GM21737 (cell line): ENCODE measurements around the gene NCOA1.
"Not testable (repeated sequence)": the region's sequence is repeated elsewhere in the genome, so short reads cannot be mapped to it uniquely, and the experiment has no call there.

ENCODE experiments used
- ATAC-seq: cut with Tn5 transposase; IDR thresholded peaks from one replicate; pipeline ENCODE4 v1.9.1; 2021; ENCODE audit warnings: mild to moderate bottlenecking, moderate library complexity; ENCODE audit not compliant: unreplicated experiment

Gene NCOA1

DNA sequence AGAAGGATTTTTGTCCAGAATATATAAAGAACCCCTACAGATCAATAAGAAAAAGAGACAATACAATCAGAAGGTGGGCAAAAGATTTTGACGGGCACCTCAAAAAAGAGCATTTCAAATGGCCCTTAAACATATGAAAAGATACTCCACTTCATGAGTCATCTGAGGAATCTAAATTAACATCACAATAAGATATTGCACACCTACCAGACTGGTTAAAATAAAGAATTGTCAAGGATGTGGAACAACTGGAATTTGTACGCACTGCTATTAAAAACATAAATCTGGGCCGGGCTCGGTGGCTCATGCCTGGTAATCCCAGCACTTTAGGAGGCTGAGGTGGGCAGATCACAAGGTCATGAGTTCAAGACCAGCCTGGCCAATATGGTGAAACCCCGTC, 17.0 kb upstream of the NCOA1 start:
- ATAC-seq = no peak

DNA sequence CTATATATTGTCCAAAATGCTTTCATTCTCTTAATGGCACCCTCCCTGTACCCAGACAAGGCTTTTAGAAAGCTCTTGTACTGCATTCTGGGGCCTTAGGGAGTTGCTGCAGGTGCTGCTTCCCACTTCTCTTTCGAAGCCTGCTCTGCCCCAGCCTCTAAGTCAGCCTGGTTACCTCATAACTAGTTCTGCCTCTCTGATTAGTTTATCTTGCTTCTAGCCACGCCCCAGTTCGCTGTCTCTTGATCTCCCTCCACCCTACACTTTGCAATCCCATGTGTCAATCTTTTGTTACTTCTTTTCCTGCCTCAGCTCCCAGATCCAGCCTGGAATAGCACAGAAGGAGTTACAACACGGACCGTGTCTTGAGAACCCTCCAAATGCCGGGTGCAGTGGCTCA, 13.8 kb upstream of the NCOA1 start:
- ATAC-seq = no peak

DNA sequence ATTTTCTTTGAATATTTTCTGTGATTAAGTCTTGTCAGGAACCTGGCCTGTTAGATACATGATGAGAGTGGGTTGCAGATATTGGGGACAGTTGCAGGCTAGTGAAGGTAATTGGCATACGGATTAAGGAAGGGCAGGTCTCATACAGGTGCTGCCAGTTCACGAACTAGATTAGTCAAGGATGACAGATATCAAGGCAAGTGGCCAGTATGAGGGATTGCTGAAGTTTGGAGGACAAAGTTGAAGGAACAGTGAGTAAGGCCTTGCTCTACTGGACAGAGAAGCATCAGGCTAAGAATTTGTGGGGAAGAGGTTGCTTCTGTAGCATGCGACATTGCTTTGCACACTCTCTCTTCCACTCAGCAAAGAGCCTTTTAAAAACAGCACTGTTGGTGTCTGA, 12.8 kb upstream of the NCOA1 start:
- ATAC-seq = no peak

DNA sequence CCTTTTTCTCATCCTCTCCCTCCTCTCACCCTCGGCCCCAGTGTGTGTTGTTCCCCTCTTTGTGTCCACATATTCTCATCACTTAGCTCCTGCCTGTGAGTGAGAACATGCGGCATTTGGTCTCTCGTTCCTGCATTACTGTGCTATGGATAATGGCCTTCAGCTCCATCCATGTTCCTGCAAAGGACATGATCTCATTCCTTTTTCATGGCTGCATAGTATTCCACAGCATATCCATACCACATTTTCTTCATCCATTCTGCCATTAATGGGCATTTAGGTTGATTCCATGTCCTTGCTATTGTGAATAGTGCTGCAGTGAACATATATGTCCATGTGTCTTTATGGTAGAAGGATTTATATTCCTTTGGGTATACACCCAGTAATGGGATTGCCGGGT, 10.8 kb upstream of the NCOA1 start:
- no peak for ATAC-seq

DNA sequence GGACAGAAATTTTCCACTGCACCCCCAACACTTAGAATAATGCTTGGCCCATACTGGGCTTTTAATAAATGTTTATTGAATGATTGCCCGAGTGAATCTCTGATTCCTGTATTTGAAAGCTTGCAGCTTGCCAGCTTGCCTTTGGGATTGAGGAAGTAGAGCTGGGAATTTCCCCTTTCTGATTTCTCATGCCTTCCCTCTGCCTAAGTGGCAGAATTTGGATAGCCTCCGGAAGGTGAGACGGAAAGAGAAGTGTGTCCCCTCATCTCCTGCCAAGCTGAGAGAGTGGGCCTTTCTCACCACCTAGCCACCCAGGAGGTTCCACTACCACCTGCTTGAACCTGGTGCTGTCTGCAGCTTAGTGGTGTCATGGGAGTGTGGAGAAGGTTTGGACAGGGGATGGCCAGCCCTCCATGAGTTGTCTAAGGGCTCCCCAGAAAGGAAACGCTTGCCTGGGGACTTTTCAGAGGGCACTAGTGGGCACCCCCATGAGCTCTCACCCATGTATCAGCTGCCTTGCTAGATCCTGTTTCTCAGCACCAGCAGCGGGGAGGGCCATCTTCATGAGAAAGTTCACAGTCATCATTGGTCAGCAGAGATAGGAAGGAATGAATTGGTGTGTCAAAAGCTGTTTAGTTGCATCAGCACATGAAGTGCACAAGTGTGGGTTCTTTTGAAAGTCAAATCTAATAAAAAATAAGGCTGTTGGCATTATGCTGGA, 8.6 kb upstream of the NCOA1 start:
- no peak for ATAC-seq

DNA sequence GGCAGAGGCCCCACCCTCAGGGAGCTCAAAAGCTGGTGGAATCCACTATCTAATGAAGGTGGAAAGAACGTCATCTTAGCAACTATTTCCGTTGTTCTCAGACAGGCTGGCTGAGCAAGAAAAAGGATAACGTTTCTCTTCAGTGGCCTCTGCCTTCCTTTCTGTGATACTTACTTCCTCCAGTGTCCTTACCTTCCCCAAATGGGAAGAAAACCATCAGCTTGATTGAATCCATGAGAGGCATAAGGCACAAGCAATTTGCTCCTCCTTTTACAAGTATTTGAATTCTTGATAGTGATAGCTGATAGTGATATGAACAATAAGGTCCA, 8.1 kb upstream of the NCOA1 start:
- no peak for ATAC-seq

DNA sequence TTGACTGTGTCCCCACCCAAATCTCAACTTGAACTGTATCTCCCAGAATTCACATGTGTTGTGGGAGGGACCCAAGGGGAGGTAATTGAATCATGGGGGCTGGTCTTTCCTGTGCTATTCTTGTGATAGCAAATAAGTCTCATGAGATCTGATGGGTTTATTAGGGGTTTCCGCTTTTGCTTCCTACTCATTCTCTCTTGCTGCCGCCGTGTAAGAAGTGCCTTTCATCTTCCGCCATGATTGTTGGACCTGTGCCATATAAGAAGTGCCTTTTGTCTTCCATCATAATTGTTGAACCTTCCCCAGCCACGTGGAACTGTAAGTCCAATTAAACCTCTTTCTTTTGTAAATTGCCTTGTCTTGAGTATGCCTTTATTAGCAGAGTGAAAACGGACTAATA, 6.4 kb upstream of the NCOA1 start:
- not testable (repeated sequence) for ATAC-seq

DNA sequence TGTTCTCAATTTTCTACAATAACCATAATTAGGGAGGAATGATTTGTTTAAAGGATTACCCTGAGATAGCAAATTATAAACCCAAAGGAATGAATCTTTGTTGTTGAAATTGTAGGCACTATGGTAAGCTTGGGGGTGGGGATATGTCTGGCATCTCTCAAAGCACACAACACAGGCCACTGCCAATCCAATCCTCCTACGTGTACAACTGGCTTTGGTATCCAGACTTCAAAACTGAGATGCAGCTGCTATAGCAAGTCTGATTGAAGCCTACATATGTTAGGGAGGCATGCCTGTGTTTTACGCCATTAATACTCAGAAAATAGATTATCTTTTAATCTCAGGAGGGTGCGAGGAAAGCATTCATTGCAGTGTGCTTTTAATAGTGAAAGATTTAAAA, 5.9 kb upstream of the NCOA1 start:
- ATAC-seq = no peak

DNA sequence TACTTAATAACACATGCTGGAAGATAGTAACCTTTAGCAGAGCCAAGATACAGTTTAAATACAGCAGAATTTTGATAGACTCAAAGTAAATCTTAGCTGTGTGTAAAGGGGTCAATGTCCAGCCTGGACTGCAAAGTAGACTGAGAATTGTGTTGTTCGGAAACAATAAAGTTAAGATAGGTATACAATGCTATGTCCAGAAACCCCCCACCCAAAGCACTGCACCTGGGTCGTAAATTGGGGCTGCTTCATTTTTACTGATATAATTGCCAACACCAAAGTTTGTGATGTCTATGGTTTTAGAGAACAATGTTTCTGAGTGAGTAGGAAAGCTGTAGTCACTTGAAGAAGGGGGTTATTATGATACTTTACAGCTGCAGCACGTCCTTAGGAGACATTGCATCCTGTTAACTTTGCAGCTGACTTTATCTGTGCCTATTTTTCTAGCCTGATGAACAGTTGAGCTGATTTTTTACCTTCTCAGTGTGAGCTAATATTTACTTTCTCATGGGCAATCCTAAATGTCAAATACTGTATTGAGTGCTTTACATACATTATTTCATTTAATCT, 4.3 kb upstream of the NCOA1 start:
- ATAC-seq = no peak

DNA sequence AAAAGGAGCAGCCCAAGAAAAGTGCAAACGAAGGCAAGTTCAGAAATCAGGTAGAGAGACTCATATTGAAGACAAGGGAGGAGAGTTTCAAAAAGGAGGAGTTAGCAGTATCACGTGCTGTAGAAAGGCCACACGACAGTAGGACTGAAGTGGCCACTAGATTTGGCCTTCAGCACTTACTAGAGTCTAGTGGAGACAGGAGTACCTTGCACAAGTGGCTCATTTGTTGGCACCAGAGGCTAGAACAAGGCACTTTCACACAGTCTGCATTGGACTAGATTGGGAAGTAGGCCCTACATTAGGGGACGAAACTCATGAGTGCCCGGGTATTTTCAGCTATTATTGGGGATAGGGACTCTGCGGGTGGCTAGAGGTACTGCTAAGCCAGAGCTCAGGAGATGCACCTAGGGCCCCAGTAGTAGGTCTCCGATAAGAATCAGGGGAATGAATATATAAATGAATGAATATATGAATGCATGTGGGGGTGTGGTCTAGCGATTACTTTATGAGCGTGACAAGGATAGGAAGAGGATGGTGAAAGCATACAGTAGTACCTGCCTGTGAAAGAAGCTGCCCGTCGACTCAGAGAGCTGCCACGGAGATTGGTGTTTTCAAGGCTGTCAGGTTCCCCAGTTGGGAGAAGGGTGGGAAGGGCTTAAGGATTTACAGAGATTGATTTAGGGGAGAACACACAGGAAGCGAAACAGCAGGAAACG, 1.4 kb upstream of the NCOA1 start:
- no peak for ATAC-seq

DNA sequence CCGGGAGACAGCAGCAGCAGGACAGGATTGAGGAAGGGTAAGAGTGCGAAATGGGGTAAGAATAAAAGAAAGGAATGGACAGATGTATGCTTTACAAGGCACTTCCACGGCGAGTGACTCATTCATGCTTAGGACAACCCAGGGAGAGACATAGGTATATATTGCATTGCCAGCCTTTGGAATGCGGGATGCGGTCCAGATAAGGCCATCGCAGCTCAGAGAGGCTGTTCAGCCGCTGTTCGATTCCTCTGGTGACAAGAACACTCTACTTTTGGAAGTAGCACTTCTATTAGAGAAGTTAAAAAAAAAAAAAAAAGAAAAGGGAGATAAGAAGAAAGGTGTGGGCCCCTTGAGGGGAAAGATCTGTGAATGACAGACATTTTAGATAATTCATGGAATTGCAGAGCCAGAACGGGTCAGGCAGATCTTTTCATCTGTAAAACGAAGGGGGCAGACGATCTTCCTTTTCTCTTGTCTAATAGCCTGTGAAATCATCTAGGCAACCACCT, 819 bp upstream of the NCOA1 start:
- ATAC-seq = no peak

DNA sequence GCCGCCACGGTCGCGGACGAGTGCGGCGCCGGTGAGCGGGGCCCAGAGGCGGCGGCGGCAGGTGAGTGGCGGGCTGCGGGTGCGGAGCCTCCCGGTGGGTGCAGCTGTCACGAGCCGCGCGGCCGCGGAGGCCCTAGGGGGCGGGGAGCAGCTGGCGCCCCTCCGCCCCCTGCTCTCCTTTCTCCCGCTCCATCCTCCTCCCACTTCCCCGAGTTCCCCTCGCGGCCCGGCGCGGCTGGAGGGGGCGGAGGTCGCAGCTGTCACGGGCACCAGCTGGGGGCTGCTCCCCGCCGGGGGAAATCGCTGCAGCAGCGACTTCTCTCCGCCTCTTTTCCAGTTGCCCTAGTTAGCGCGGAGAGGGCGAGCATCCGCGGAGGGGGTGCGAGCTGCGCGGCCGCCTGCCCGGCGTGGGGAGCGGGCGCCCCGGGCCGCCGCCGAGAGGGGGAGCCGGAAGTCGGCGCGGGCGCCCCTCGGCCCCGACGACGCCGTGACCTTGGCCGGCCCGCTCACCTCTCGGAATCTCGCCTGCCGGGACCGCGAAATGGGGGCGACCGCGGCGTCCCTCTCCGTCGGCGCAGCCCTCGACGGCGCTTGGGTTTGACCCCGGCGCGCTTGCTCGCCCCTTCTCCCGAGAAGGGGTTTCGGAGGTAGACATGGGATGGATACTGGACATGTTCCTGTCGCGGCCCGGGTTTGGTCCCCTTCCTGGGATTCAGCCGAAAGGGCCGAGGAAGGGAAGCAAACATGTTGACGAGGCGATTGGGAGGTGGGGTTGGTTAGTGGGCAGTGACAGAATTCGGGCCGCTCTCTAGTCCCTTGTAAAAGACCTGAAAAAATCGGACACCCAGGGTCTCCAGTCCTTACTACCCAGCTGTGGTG, 727 bp downstream of the NCOA1 start:
- peak; percentile 38 for ATAC-seq

DNA sequence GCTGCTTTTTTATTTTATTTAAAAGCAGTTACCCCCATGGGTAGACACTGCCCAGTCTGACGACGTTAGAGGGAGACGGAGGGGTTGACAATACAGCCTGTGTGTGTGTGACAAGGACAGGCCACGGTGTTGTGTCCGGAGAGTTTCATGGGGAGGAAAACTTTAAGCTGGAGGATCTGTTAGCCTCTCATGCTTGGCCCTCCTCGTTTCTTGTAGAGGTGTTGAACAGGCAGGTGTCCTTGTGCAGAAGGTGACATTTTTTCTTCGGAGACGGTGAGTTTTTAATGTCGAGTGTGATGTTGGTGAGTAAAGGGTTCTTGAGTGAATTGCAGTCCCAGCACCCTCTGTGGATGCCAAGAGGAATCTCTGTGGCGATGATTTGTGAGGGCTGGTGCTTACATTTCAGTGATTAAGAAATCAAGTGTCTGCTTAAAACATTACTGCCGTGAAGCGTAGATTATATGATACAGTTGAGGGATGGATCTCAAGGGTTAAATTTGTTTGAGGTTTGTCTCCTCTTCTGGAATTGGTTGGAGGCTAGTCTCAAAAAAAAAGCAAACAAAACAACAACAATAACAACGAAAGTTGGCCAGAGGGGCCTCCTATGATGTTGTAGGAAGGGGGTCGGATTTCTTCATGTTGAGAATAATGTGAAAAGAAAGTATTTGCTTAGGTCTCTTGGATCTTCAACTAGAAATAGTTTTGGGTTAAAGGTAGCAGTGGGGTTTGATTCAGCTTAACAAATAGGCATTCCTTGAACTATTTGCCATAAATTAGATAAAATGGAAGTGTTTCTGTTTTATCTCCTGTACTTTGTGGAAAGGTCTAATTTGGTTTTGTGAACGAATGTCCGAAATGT, 1.6 kb downstream of the NCOA1 start:
- no peak for ATAC-seq

DNA sequence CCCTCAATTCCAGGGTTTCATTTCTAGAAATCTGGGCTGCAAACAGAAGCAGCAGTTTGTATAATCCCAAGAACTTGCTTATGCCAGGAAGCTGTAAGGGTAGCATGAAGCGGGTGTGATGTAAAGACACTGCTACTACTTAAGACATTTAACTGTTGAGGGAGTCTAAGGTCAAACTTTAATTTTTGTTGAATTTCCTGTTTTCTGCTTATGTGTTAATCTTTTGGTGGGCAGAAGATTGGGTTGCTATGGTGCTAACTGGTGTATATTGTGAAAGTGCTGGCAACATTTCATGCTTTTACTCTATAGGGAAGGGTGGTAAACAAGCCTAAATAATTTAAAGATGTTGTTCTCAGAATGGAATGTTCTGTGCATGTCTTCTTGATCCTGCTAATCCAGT, 2.7 kb downstream of the NCOA1 start:
- no peak for ATAC-seq

DNA sequence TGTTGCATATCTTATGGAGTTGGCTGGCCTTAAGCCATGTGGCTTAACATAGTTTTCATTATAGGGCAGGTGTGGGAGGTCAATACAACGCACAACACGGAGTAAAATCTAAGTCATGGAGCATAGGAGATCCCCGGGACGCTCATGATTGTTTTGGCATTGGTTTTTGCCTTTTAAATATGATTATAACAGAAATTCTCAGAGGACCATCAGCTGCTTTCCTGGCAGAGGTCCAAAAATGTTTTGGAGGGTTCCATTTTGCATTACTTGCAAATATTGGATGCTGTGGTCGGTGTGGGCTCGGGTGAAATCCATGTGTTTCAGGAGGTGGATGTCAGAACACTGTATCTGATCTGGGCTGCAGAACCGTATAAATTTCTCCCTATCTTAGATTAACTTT, 3.4 kb downstream of the NCOA1 start:
- no peak for ATAC-seq

DNA sequence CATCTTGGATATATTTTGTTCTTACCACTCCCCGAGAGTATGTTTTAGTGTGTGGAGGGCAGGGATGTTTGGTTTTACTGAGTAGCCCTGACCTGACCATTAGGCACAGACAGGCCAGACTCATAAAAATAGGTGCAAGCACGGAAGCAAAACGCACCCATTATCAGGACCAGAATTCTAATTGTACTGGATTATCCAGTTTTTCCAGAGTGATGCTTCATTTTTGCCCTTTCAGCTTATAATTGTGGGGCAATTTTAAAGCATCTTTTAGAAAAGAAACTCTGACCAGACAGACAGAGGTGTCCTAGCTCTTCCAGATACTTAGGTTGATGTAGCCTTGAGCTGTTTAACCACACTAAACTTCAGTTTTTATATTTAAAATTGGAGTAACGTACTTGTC, 4.4 kb downstream of the NCOA1 start:
- ATAC-seq = no peak

DNA sequence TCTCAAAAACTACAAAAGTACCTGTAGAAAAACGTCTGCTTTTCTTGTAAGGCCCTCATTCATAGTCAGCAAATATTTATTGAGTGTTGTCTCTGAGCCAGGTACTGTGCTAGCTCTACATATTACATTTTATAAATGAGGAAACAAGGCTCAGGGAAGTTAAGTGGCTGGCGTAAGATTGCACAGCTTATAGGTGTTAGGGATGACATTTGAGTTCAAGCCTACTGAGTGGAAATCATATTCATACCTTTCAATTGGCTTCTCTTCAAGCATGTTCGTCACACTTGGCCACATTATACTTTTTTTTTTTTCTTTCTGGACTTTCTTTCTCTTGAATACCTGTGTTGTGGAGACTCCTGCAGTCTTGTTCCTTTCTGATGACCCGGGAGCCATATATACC, 5.9 kb downstream of the NCOA1 start:
- ATAC-seq = no peak

DNA sequence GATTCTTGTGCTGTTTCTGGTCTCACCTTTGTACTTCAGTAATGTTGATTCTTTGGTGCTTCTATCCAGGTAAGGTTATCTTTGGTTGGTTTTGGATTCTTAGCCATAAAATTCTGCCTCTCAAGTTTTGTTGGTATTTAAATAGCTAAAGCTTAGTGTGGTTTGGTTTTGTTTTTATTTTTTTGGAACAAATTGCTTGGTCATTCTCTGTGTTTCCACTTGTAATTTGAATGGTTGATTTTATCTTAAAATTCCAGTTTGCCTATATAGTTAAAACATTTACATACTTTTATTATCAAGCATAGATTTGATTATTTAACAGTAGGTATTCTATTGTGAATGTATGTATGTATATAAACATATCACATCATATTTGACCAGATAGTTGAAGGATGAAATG, 6.6 kb downstream of the NCOA1 start:
- no peak for ATAC-seq

DNA sequence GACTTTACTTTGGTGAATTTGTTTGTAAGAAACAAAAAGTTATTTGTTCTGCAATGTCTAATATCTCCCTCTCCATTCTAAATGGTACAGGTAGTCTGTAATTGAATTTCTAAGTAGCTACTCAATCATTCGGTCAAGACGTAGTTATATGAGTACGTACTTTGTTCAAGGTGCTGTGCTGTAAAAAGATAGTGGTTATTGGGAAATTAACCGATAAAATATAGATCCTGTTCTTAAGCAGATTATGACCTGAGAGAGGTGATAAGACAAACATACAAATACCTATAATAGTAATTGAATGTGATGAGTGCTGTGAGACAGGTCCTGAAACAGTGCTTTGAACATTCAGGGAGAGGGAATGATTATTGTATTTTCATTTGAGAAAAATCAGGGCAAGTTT, 7.1 kb downstream of the NCOA1 start:
- no peak for ATAC-seq

DNA sequence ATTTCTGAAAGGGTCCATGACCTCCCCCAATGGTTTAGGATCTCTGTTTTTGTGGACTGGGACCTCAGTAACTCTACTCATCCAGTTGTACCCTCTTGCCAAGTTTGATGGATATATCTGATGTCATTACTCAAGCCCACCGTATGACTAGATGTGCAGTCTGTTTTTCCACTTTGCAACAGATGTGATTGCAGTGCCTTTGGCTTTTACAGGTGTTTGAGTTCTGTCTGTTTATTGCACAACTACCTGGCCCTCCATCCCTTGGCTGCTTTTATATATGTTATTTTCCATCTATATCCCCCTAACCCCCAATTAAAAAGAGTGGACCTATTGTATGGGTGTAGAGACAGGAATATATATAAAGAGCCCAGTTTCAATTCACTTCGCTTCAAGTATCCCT, 10.8 kb downstream of the NCOA1 start:
- no peak for ATAC-seq
